Muscle layer of colon (tissue), 2 donors: Measurements from ENCODE around the gene CLBA1.

Experiments
- H3K27ac ChIP-seq: one replicate; pipeline ENCODE4 v1.7.0; 2013; ENCODE audit warnings: low read depth, mild to moderate bottlenecking, low read length, moderate library complexity
- H3K27me3 ChIP-seq, 2 donors: one replicate each; pipeline ENCODE4 v1.7.0; 2013; ENCODE audit warnings: low read length in 2 of 2, mild to moderate bottlenecking in 2 of 2; ENCODE audit not compliant: insufficient read depth in 2 of 2, control insufficient read depth in 1 of 2
- H3K36me3 ChIP-seq: one replicate; pipeline ENCODE4 v1.7.0; 2013; ENCODE audit warnings: mild to moderate bottlenecking, low read length; ENCODE audit not compliant: insufficient read depth
- H3K4me1 ChIP-seq: one replicate; pipeline ENCODE4 v1.7.0; 2013; ENCODE audit warnings: mild to moderate bottlenecking, low read length; ENCODE audit not compliant: insufficient read depth
- H3K4me3 ChIP-seq, 2 donors: one replicate each; pipeline ENCODE4 v1.7.0; 2013; ENCODE audit warnings: low read length in 2 of 2, low read depth in 1 of 2, mild to moderate bottlenecking in 1 of 2, moderate library complexity in 1 of 2
- H3K9ac ChIP-seq: one replicate; pipeline ENCODE4 v1.7.0; 2013; ENCODE audit warnings: low read length
- H3K9me3 ChIP-seq: one replicate; pipeline ENCODE4 v1.7.0; 2013; ENCODE audit warnings: mild to moderate bottlenecking, low read length
- donor health status: abdominal sarcoma.
- donor health status: Adenocarcinoma of cecum.

The CLBA1 gene

GRCh38 chr14:104973385-104974145 is 12.0 kb upstream of the CLBA1 start:
- Histone ChIP-seq H3K9ac (peak overlapping the region; percentile 44), H3K9me3 (no peaks in the 10 kb centered on the region), H3K27me3 (no peaks in the 10 kb centered on the region), H3K36me3 (no peaks in the 10 kb centered on the region), H3K27ac (peak overlapping the region; percentile 96), H3K4me3 (peak overlapping the region; percentile 16 to 45), H3K4me1 (peaks cover 85% of the 10 kb centered on the region)

DNA sequence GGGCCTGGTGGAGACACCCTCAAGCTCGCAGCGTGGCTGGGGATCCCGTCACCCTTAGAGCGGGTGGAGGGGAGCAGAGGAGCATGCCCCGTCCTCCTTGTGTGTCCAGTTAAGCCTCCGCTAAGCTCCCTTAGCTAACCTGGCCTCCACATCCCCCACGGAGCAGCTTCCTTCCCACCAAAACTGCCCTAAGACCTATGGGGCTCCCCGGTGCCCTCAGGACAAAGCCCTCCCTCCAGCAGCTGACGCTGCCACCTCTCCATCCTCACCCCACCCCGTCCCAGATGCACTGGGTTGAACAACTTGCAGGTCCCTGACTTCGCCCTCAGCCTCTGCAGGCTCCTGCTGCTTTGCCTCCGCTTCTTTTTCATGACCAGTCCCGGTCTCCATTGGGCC is 11.4 kb upstream of the CLBA1 start:
- Histone ChIP-seq H3K9me3 (no peaks in the 10 kb centered on the region), H3K4me3 (peak overlapping the region; percentile 16 to 32), H3K36me3 (no peaks in the 10 kb centered on the region), H3K27me3 (no peaks in the 10 kb centered on the region), H3K9ac (peak overlapping the region; percentile 44), H3K4me1 (peaks cover 79% of the 10 kb centered on the region), H3K27ac (peak overlapping the region; percentile 96)

- Histone ChIP-seq H3K36me3 (no peaks in the 10 kb centered on the region), H3K9ac (no peak overlapping the region), H3K4me1 (peaks cover 75% of the 10 kb centered on the region), H3K9me3 (no peaks in the 10 kb centered on the region), H3K27ac (peak overlapping the region; percentile 96), H3K27me3 (no peaks in the 10 kb centered on the region), H3K4me3 (peak overlapping the region in 1 of 2 donors; percentile 32)
Observed at GRCh38 chr14:104974665-104975390, 10.8 kb upstream of the CLBA1 start.

- Histone ChIP-seq H3K4me3 (no peak overlapping the region), H3K9me3 (no peaks in the 10 kb centered on the region), H3K9ac (no peak overlapping the region), H3K36me3 (no peaks in the 10 kb centered on the region), H3K27ac (peak overlapping the region; percentile 60), H3K27me3 (no peaks in the 10 kb centered on the region), H3K4me1 (peaks cover 76% of the 10 kb centered on the region)
Observed at GRCh38 chr14:104975481-104976197, 9.9 kb upstream of the CLBA1 start.

DNA sequence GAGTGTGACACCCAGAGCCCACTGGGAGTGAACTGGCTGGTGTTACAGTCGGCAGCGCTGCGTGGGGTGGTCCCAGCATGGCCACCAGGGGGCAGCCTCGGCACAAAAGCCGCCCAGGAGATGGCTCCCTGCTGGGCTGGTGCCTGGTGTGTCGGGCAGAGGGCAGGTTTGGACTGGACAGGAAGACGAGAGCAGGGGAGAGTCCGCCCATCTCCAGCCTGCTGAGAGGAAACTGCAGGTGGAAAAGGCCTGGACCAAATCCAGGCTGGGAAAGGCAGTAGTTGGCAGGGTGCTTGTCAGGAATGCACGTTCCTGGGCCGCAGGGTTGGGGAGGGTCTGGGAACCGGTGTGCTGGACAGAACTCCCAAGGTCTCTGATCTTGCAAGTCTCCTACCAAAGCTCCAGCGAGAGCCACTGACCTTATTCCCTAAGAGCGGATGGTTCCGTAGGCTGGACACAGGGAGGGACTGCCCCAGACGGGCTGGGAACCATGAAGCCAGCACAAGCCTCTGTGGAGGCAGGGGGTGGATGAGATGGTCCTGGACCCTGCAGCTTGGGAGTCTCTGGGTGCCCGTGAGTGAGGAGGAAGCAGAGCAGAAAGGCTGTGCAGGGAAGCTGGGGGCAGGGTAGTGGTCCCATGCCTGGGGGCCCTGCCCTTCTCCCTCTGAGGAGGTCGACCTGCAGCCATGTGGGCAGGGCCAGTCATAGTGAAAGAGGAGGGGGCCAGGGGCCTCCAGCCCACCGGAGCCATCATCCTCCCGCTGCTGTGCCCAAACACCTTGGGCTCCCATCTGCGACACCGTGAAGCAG is 9.2 kb upstream of the CLBA1 start:
- no peak overlapping the region for H3K27ac ChIP-seq
- peak overlapping the region in 1 of 2 donors; percentile 38 for H3K4me3 ChIP-seq
- no peak overlapping the region for H3K9ac ChIP-seq
- peaks cover 69% of the 10 kb centered on the region for H3K4me1 ChIP-seq
- no peaks in the 10 kb centered on the region for H3K36me3 ChIP-seq
- H3K9me3 ChIP-seq = no peaks in the 10 kb centered on the region
- no peaks in the 10 kb centered on the region for H3K27me3 ChIP-seq

DNA sequence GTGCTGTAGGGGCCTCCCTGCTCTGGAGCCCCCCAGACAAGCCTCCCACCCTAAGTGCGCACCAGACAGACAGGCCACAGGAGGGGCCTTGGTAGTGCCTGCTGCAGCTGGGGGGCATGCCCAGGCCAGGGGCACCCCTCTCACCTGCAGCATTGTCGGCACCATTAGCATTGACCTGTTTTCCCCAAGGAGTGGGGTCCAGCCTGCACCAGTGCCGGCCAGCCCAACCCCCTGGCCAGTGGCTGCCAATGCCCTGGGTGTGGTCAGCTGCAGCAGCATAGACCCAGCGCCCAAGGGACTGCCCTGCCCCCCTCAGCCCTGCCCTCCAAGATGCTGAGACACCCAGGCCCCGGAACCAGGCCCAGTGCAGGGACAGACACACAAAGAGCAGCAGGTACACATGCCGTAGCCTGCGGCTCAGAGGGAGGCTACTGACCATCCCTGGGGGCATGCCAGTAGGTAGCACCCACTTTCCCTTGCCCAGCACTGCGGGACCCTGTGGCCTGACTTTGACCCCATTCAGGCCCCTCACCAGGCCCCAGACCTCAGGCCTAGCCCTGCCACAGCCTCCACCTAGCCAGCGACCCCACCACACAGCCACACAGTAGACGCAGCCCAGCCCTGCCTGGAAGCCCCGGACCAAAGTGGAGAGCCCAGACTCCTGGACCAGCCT is 8.4 kb upstream of the CLBA1 start:
- Histone ChIP-seq H3K9ac (peak overlapping the region; percentile 39), H3K9me3 (no peaks in the 10 kb centered on the region), H3K36me3 (no peaks in the 10 kb centered on the region), H3K27me3 (no peaks in the 10 kb centered on the region), H3K4me3 (peak overlapping the region; percentile 58 to 68), H3K27ac (peak overlapping the region; percentile 61), H3K4me1 (peaks cover 61% of the 10 kb centered on the region)

DNA sequence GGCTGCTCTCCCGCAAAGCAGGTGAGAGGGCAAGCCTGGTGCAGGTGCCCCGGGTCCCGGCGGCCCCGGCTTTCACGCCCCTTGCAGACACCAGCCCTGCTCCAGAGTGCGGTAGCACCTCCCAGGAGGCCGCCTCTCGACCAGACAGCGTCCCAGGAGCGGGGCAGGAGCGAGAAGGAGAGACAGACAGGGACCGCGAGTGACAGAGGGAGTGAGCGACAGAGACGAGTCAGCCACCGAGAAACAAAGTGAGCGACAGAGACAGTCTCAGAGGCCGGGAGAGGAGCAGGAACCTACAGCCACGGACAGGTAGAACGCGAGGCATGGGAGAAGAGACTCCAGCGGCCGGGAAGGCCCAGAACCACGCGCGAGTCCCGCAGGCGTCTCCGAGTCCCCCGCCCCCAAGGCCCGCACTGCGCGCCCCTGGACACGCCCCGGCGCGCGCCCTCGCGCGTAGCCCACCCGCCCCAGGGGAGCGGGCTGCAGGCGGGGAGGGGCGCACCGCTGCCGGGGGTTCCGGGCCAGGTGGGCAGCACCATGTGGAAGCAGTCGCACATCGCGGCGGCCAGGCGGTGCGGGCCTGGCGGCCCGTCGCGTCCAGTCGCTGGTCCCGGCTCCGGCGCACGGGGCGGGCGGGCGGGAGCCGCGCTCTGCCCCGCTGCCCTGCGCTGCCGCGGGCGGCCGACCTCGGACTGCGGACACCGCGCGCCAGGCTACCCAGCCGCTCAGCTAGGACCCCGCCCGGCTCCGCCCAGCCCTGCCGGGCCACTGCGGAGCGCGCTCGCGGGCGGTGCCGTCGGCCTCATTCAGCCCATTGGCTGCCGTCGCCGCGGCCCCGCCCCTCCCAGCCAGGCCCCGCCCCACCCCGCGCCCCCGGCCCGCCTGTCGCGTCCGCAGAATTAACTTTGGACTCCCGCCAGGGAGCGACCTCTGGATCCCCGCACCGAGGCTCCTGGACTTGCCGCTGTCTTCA is 7.6 kb upstream of the CLBA1 start, which contains the start of gene AHNAK2:
Gene AHNAK2 (minus strand): TSS at position 694 of the 973 bp plus-strand sequence. CDS start 137 bp downstream, at position 557.
- Histone ChIP-seq H3K4me1 (peaks cover 53% of the 10 kb centered on the region), H3K9ac (peak within 1 kb of the TSS; percentile 39), H3K27ac (peak within 1 kb of the TSS; percentile 63)

GRCh38 chr14:104978746-104979691 is 6.6 kb upstream of the CLBA1 start:
- Histone ChIP-seq H3K27ac (peak overlapping the region; percentile 63), H3K27me3 (no peaks in the 10 kb centered on the region), H3K4me3 (peak overlapping the region in 1 of 2 donors; percentile 27), H3K4me1 (peaks cover 43% of the 10 kb centered on the region), H3K9me3 (no peaks in the 10 kb centered on the region), H3K36me3 (no peaks in the 10 kb centered on the region), H3K9ac (no peak overlapping the region)

More for the DNA sequence above, 7.6 kb upstream of the CLBA1 start, which contains the start of gene AHNAK2:
- Histone ChIP-seq H3K4me3 (peak within 1 kb of the TSS; percentile 58 to 68), H3K27me3 (no peaks in the 10 kb centered on the region), H3K9me3 (no peaks in the 10 kb centered on the region), H3K36me3 (no peaks in the 10 kb centered on the region)
